Measurements from ENCODE around the gene AKNA.

DNA sequence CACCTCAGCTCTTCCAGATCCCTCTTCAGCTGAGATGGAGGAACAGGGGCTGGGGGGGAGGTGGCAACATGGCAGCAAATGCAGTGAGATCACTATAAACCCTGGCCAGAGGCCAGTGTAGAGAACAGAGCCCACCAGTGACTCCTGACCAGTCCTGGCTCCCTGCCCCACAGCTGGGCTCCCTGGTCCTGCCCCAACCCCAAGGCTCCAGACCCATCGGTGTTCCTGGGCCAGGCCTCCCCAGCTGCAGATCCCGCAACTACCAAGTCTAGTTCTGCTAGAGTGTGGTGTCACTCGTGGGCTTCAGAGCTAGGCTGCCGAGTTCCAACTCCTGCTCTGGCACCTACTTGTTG is 16.8 kb downstream of the AKNA start:
- TF ChIP-seq, protein P1, sequence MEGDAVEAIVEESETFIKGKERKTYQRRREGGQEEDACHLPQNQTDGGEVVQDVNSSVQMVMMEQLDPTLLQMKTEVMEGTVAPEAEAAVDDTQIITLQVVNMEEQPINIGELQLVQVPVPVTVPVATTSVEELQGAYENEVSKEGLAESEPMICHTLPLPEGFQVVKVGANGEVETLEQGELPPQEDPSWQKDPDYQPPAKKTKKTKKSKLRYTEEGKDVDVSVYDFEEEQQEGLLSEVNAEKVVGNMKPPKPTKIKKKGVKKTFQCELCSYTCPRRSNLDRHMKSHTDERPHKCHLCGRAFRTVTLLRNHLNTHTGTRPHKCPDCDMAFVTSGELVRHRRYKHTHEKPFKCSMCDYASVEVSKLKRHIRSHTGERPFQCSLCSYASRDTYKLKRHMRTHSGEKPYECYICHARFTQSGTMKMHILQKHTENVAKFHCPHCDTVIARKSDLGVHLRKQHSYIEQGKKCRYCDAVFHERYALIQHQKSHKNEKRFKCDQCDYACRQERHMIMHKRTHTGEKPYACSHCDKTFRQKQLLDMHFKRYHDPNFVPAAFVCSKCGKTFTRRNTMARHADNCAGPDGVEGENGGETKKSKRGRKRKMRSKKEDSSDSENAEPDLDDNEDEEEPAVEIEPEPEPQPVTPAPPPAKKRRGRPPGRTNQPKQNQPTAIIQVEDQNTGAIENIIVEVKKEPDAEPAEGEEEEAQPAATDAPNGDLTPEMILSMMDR (IDR thresholded peaks at IDR 0.05; ENCODE audit: poor library complexity, severe bottlenecking) = no peak
- TF ChIP-seq EP300 (conservative IDR thresholded peaks at IDR 0.05; ENCODE audit: poor library complexity, severe bottlenecking) = no peak
